Dermis blood vessel endothelial cell (primary cell): ENCODE measurements around the gene ATF4. TPM values are rescaled to one million over a fixed set of nuclear protein-coding genes. Genes with fewer than 3 reads are reported as not detected.

Source experiments
- DNase-seq: peaks from one replicate; pipeline ENCODE4 v3.0.0; 2010
- total RNA-seq: library from RNA; depleted of rRNA; stranded (reverse); fragments of >200 nt; gene quantifications from 2 replicates; pipeline ENCODE4 v1.2.3, GENCODE V29; 2014

ATF4 gene
- total RNA-seq, 1 donor from 2014 or later, result 159 TPM

DNA sequence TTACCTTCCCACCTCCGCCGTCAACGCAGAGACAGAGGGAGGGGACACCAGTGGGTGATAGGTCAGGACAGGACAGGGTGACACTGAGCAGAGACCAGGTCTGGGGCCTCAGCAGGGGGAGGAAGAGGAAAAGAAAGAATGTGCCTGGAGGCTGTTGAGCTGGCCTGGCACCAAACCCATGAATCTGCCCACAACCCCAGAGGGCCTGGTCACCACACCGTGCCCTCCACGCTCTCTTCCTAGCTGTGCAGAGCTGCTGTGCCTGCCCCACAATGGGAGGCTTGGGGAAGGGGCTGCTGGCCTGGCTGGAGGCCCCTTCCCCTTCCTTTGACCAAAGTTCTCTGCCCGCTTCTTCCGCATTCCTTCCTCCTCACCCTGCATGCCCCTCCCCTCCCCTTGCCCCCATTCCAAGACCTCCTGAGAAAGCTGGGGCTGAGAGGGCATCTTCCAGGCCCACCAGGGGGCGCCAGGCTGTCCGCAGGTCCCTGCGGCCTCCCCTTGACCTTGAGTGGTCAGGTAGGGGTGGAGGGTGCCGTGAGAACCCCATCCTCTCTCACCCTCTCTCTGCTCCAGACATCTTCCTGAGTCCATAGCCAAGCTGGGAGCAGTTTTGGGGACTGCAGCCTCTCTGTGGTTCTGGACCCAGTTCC, 39.2 kb downstream of the ATF4 start:
- DNase-seq, result peak; percentile 35

DNA sequence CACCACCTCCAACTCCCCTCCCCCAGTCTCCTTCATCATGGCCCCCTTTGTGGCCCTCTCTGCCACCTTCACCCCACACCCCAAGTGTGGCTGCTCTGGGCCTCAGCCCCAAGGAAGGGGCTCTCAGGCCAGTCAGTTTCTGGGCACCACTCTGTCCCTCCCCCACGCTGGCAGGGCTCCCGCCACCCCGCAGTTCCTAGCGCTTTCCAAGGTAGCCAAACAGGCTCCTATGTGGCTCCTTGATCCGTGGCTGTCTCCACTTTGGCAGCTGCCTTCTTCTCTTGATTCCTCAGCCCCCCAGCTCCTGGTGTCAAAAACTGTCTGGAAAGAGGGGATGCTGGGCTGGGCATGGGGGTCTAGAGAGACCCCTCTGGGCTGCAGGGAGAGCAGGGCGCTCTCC, 39.8 kb downstream of the ATF4 start:
- no peak for DNase-seq

DNA sequence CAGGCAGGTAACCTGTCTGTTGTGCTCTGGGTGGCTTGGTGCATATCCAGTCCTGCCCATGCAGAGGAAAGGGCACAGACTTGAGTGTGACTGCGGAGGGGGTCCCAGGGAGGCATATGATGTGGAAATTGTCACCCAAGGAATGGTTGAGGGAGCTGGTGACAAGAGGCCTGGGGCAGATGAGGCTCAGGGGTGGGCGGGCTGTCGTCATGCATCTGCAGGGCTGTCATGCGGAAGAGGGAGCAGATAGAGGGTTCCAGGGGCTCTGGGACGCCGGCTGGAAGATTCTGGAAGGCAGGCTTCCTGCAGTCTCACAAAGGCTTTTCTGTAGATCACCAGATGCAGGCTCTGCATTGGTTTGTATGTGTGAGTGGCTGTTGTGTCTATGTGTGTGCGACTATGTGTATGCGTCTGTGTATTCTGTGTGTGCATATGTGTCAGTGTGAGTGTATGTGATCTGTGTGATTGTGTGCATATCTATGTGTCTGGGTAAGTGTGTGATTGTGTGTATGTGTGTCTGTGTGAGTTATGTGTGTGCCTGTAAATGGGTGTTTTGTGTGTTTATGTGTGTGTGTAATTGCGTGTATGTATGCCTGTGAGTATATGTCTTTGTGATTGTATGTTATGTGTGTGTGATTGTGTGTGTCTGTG, 42.6 kb downstream of the ATF4 start:
- DNase-seq, result no peak

DNA sequence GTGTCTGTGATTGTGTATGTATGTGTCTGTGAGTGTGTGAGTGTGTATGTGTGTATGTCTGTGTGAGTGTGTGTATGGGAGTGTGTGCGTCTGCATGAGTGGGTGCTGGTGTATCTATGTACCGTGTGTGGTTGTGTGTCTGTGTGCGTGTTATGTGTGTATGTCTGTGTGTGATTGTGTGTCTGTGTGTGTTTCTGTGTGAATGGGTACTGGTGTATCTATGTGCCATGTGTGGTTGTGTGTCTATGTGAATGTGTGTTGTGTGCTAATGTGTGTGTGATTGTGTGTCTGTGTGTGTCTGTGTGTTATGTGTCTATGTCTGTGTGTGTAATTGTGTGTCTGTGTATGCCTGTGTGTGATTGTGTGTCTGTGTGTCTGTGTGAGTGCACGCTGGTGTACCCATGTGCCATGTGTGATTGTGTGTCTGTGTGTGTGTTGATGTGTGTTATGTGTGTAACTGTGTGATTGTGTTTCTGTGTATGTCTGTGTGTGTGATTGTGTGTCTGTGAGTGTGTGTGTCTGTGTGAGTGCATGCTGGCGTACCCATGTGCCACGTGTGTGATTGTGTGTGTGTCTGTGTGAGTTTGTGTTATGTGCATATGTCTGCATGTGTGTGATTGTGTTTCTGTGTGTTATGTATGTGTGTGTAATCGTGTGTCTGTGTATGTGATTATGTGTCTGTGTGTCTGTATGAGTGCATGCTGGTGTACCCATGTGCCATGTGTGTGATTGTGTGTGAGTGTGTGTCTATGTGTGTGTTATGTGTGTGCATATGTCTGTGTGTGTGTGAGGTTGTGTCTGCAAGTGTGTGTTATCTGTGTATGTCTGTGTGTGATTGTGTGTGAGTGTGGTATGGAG, 43.4 kb downstream of the ATF4 start:
- no peak for DNase-seq

DNA sequence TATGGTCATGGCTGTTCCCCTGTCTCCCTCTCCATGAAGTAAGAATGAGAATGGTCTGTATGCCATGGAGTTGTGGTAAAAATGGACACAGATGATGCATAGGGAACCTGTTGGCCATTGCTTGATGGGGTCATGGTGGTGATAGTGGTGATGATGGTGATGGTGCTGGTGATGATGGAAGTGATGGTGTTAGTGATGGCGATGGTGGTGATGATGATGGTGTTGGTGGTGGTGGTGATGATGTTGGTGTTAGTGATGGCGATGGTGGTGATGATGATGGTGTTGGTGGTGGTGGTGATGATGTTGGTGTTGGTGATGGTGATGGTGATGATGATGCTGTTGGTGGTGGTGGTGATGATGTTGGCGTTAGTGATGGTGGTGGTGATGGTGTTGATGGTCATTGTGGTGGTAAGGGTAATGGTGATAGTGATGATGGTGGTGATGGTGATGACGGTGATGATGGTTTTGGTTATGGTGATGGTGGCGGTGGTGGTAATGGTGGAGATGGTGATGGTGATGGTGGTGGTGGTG, 45.1 kb downstream of the ATF4 start:
- DNase-seq, result no peak

DNA sequence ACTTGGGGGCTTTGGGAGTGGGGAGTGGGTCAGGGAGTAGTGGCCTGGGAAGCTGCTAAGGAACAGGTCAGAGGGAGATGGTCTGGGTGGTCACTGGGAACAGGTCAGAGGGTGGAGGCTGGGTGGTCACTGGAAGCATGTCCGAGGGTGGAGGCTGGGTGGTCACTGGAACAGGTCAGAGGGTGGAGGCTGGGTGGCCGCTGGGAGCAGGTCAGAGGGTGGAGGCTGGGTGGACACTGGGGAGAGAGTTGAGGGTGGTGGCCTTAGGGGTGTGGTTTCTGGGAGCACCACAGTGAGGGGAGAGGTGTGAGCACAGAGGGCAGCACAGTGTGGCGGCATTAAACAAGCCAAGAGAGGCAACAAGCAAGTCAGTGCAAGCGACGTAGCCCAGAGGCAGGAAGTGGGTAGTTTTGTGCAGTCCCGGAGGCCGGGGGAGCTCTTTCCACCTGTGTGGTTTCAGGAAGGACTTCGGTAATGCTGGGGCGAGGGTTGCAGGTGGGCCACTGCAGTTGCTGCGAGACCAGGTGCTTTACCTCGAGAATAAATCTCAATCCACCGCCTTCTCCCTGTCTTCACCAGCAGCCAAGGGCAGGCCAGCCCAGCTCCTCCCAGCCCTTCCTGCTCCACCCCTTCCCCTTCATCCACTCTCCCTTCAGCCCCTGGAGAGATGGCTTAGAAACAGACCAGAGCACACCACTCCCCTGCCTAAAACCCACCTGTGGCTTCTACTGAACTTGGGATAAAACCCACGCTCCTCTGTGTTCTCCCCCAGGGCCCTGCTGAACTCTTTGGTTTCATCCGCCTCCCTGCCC, 47.0 kb downstream of the ATF4 start:
- no peak for DNase-seq

DNA sequence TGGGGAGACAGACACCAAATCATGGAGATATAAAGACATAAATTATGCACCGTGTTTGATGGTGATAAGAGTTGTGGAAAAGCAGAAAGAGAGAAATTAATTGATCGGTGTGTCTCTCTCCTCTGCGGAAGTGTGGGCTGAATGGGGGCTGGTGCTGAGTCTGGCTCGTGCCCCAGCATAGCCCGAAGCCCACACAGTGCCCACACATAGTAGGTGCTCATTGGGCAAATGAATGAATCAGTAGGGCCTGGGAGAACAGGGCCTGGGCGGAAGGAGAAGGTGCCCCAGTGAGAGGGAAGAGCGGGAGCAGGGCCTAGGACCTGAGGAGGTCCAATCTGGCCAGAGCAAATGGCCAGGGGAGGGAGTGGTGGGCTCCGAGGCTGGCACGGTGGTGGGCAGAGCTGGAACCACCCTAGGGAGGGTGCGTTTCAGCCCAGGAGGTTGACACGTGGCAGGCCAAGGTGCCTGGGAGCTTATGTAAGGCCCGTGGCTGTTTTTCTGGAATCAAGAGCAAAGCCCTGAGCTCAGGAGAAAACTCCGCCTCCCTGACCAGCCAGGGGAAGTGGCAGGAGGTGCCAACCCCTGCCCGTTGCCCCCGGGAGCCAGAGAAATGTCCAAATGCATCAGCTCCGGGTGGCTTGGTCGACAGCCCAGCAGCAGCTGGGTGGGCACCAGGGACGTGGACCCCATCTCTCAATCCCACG, 48.1 kb downstream of the ATF4 start:
- DNase-seq, result no peak

DNA sequence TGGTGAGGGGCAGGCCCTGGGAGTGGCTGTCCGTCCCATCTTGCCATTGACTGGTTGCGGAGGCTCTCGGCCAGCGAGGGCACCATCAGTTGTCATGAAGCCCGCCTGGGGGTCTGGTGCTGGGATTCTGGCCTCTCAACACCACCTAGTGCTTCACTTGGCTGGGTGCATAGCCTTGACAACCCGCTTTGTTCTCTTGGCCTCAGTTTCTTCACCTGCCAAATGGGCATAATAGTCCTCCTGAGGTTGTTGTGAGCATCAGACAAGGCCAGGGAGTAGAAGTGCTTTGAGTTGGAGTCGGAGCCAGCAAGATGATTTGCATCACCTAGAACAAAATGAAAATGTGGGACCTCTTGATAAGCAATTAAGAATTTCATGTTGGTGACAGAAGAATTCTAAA, 48.7 kb downstream of the ATF4 start:
- DNase-seq, result no peak

DNA sequence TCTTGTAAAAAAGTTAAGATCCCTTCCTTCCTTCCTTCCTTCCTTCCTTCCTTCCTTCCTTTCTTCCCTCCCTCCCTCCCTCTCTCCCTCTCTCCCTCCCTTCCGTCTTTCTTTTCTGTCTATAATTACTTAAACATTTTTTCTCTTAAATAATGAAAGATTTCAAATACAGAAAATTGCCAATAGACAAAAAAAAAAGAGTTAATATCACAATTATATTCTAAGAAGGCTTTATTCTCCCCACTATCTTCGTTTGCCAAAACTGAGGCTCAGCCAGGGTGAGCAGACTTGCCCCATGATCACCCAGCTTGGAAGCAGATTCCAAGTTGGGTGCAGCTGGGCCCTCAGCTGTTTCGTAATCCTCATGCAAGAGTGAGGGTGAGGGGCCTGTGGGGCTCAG, 49.9 kb downstream of the ATF4 start:
- DNase-seq, result no peak

DNA sequence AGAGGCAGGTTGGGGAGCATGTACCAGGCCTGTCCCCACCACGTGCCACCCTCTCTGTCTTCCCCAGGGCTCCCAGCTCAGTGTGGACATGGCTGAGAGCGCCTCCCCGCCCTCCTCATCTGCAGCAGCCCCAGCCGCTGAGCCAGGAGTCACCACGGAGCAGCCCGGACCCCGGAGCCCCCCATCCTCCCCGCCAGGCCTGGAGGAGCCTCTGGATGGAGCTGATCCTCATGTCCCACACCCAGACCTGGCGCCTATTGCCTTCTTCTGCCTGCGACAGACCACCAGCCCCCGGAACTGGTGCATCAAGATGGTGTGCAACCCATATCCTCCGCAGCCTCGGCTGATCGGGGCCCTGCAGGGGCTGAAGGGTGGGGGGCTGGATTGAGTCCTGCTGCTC, 50.3 kb downstream of the ATF4 start, which contains the start of gene CACNA1I:
CACNA1I (plus strand) TSS at position 89 of the 400 bp plus-strand sequence; CDS start at position 89, 0 bp downstream.
- DNase-seq, result no peak

DNA sequence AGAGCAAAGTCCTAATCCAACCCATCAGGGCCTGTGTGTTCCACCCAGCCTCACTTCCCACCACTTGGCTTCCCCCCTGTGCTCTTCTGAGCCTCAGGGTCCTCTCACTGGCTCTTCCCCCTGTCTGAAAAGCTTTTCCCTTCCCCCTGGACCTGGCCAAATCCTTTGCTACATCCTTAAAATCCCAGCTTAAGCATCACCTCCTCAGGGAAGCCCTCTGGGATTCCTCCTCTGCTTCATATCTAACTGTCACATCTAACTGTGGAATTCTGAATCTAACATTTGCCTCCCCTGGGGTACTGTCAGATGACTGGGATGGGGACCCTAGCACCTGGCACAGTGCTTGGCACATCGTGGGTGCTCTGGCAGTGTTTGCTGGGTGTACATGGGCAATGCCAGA, 51.2 kb downstream of the ATF4 start:
- no peak for DNase-seq

Other genes with a start within 250 kb of the ATF4 start
- gene RPL3, start 200.9 kb upstream of the ATF4 start, total RNA-seq, result 2,901 and 3,143 TPM in 2 replicates
- 0.98 and 1.0 TPM in 2 replicates for gene SYNGR1, start 170.6 kb upstream of the ATF4 start, total RNA-seq
- gene TAB1, start 120.8 kb upstream of the ATF4 start, total RNA-seq, result 12.4 and 21.5 TPM in 2 replicates
- gene MGAT3, start 63.5 kb upstream of the ATF4 start, total RNA-seq, result under 0.01 TPM in 1 of 2 replicates, not detected in the other
- 19.4 and 26.5 TPM in 2 replicates for gene MIEF1, start 18.3 kb upstream of the ATF4 start, total RNA-seq
- 52.8 and 74.2 TPM in 2 replicates for gene RPS19BP1, start 12.2 kb downstream of the ATF4 start, total RNA-seq
- not detected in 2 replicates for gene CACNA1I, start 50.2 kb downstream of the ATF4 start, total RNA-seq